HCT116 (cell line): Measurements from ENCODE around the gene TSPAN2. TPM values are rescaled to one million over a fixed set of nuclear protein-coding genes. Genes with fewer than 3 reads are reported as not detected.

ENCODE experiments used
- ATAC-seq: fragments of 200-7000 bp; cut with Tn5 transposase; 2 replicates; pipeline ENCODE4 v1.9.1; 2020; ENCODE audit warnings: mild to moderate bottlenecking, moderate library complexity
- BruUV-seq: library from RNA; stranded (reverse); fragments of 400-500 nt; replicated peaks from 2 replicates; lab custom pipeline; 2021; lab: Mats Ljungman, UMichigan
- CTCF ChIA-PET: fragments of 300-600 bp; sonication (Branson Sonifier 250); formaldehyde crosslinking; loops from one replicate; lab custom pipeline; 2021; ENCODE audit warnings: antibody characterized with exemption; lab: Charles Lee
- POLR2A ChIA-PET: fragments of 300-600, 350-600 bp; sonication (Branson Sonifier 250); formaldehyde crosslinking; loops from one replicate; lab custom pipeline; 2021; ENCODE audit warnings: antibody characterized with exemption; lab: Charles Lee
- RAD21 ChIA-PET, 2 experiments: fragments of 300-600 bp; sonication (Branson Sonifier 250); formaldehyde crosslinking; loops; one replicate each; lab custom pipeline; 2023; ENCODE audit warnings: low total read pairs in 2 of 2; ENCODE audit not compliant: uncharacterized antibody in 2 of 2, unreplicated experiment in 2 of 2, low non-redundant PET in 1 of 2; lab: Charles Lee
- DNase-seq: peaks from one replicate; pipeline ENCODE4 v3.0.0-alpha.2; 2010; ENCODE audit warnings: low read depth, low spot score
- H2AFZ ChIP-seq: fragments of 200-600 bp; shearing (Covaris generic), sonication (generic); 2 replicates; pipeline ENCODE4 v1.6.1; 2017; ENCODE audit warnings: low read depth, mixed run types, mixed read lengths, antibody characterized with exemption, low read length; ENCODE audit not compliant: poor library complexity, severe bottlenecking
- H3K27ac ChIP-seq: 2 replicates; pipeline ENCODE4 v1.5.1; 2012; ENCODE audit warnings: low read depth, low read length
- H3K27me3 ChIP-seq: fragments of 200-600 bp; sonication (generic); 2 replicates; pipeline ENCODE4 v1.6.1; 2016; ENCODE audit warnings: mixed run types, low read length, mixed read lengths; ENCODE audit not compliant: insufficient read depth
- H3K36me3 ChIP-seq, 2 experiments: fragments of 200-500 bp in 1 of 2; fragments of 200-600 bp in 1 of 2; sonication (Bioruptor generic) in 1 of 2; sonication (generic) in 1 of 2; 2 replicates each; pipeline versions ENCODE4 v1.5.1 to v1.6.1; 2014 to 2016; ENCODE audit warnings: low read length in 2 of 2, inconsistent platforms in 1 of 2, mixed read lengths in 1 of 2, mixed run types in 1 of 2; ENCODE audit not compliant: insufficient read depth in 2 of 2, control insufficient read depth in 1 of 2
- H3K4me1 ChIP-seq, 2 experiments: fragments of 200-600 bp in 1 of 2; sonication (generic) in 1 of 2; 2 replicates each; pipeline versions ENCODE4 v1.5.1 to v1.6.1; 2012 to 2017; ENCODE audit warnings: low read length in 2 of 2, inconsistent platforms in 1 of 2, mild to moderate bottlenecking in 1 of 2, mixed read lengths in 1 of 2, mixed run types in 1 of 2, moderate library complexity in 1 of 2; ENCODE audit not compliant: insufficient read depth in 2 of 2, control insufficient read depth in 1 of 2
- H3K4me2 ChIP-seq: fragments of 200-600 bp; sonication (generic); 2 replicates; pipeline ENCODE4 v1.6.1; 2017; ENCODE audit warnings: mixed run types, low read length, mixed read lengths
- H3K4me3 ChIP-seq, 2 experiments: fragments of 200-600 bp in 1 of 2; sonication (generic) in 1 of 2; replicated peaks in 1 of 2; 2 replicates each; pipeline ENCODE4 v1.5.1; 2011 to 2016; ENCODE audit warnings: low read length in 2 of 2, control low read depth in 1 of 2, low read depth in 1 of 2, mild to moderate bottlenecking in 1 of 2, mixed read lengths in 1 of 2, mixed run types in 1 of 2
- H3K79me2 ChIP-seq: fragments of 200-600 bp; sonication (generic); 2 replicates; pipeline ENCODE4 v1.6.1; 2017; ENCODE audit warnings: mild to moderate bottlenecking, mixed run types, low read length, moderate library complexity, mixed read lengths; ENCODE audit not compliant: insufficient read depth
- H3K9ac ChIP-seq: fragments of 200-600 bp; sonication (generic); 2 replicates; pipeline ENCODE4 v1.6.1; 2016; ENCODE audit warnings: low read length, mixed read lengths
- H3K9me2 ChIP-seq: fragments of 200-600 bp; sonication (generic), shearing (Covaris generic); 2 replicates; pipeline ENCODE4 v1.6.1; 2017; ENCODE audit warnings: mixed run types, mild to moderate bottlenecking, moderate library complexity; ENCODE audit not compliant: insufficient read depth
- H3K9me3 ChIP-seq, 2 experiments: fragments of 200-500 bp in 1 of 2; fragments of 200-600 bp in 1 of 2; sonication (Bioruptor generic) in 1 of 2; sonication (generic) in 1 of 2; 2 replicates each; pipeline ENCODE4 v1.6.1; 2014 to 2017; ENCODE audit warnings: low read length in 2 of 2, mixed read lengths in 2 of 2, inconsistent platforms in 1 of 2, low read depth in 1 of 2, mild to moderate bottlenecking in 1 of 2, mixed run types in 1 of 2, moderate library complexity in 1 of 2; ENCODE audit not compliant: control insufficient read depth in 1 of 2, insufficient read depth in 1 of 2
- H4K20me1 ChIP-seq: fragments of 200-600 bp; sonication (generic), shearing (Covaris generic); 2 replicates; pipeline ENCODE4 v1.6.1; 2017; ENCODE audit warnings: mixed run types, mild to moderate bottlenecking, moderate library complexity; ENCODE audit not compliant: insufficient read depth
- CBX3 ChIP-seq: IDR thresholded peaks from 2 replicates; pipeline ENCODE4 v1.6.1; 2012; ENCODE audit warnings: low read depth
- ELF1 ChIP-seq: IDR thresholded peaks from 2 replicates; pipeline ENCODE4 v1.6.1; 2012; ENCODE audit warnings: low read depth, borderline replicate concordance
- EZH2 ChIP-seq: fragments of 200-600 bp; sonication (generic); IDR thresholded peaks from 2 replicates; pipeline ENCODE4 v1.6.1; 2017; ENCODE audit warnings: antibody characterized with exemption, mixed run types
- EZH2phosphoT487 ChIP-seq: fragments of 200-600 bp; IDR thresholded peaks from 2 replicates; pipeline ENCODE4 v1.6.1; 2018; ENCODE audit warnings: antibody characterized with exemption, borderline replicate concordance
- FOSL1 ChIP-seq: IDR thresholded peaks from 2 replicates; pipeline ENCODE4 v1.6.1; 2012; ENCODE audit warnings: low read depth
- JUND ChIP-seq: IDR thresholded peaks from 2 replicates; pipeline ENCODE4 v1.6.1; 2012
- POLR2A ChIP-seq: IDR thresholded peaks from 2 replicates; pipeline ENCODE4 v1.7.0; 2011; ENCODE audit warnings: borderline replicate concordance; ENCODE audit not compliant: insufficient read depth, insufficient read length; ENCODE audit errors: extremely low read depth
- POLR2AphosphoS5 ChIP-seq: IDR thresholded peaks from 2 replicates; pipeline ENCODE4 v1.6.1; 2011; ENCODE audit warnings: mild to moderate bottlenecking, low read depth, low read length, moderate library complexity
- SIN3A ChIP-seq: IDR thresholded peaks from 2 replicates; pipeline ENCODE4 v1.6.1; 2012; ENCODE audit warnings: low read depth
- ZFX ChIP-seq: fragments of 450-650 bp; IDR thresholded peaks from 2 replicates; pipeline ENCODE4 v1.6.1; 2017
- intact Hi-C: fragments of 100-400 bp; cut with micrococcal nuclease; formaldehyde crosslinking; loops from 2 replicates; pipeline ENCODE4 v1.10.0; 2022
- total RNA-seq: library from RNA; stranded (reverse); gene quantifications from one replicate; pipeline ENCODE4 v1.2.1, GENCODE V29; 2021; ENCODE audit not compliant: unreplicated experiment
- TF ChIP-seq, protein P1 (sequence below): IDR thresholded peaks from 2 replicates; pipeline ENCODE4 v1.6.1; 2012
- TF ChIP-seq, protein P2 (sequence below): IDR thresholded peaks from 2 replicates; pipeline ENCODE4 v1.6.1; 2012; ENCODE audit warnings: low read depth

Gene TSPAN2
- total RNA-seq, 1 experiment from 2014 or later = 0.98 TPM

DNA sequence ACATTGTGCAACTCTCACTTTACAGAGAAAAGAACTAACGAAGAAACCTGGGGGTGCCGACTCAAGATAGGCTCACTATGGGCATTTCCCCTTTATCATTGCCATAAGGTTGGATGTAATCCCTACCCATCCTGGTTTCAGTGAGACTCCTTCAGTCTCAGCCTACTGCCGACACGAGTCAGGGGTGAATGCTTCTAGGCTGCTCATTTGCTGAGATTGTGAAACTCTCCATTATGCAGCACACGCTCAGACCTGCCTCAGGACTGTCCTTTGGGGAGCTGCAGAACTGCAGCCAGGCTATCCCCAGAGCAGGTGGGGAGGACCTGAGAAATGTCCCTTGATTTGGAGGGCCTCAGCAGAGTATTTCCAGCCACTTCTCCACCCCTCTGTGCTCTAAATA lies 37.5 kb downstream of the TSPAN2 start:
- Histone ChIP-seq H3K36me3 (no peaks in the 10 kb centered on the region), H3K4me1 (no peaks in the 10 kb centered on the region), H3K4me2 (no peak overlapping the region), H2AFZ (peak overlapping the region; percentile 24), H3K9ac (no peak overlapping the region), H3K4me3 (no peak overlapping the region), H3K27ac (no peak overlapping the region), H3K9me3 (no peaks in the 10 kb centered on the region), H3K79me2 (no peaks in the 10 kb centered on the region), H3K9me2 (no peaks in the 10 kb centered on the region), H4K20me1 (no peaks in the 10 kb centered on the region), H3K27me3 (no peaks in the 10 kb centered on the region)
- BruUV-seq = no TSS peak
- ATAC-seq (peak; percentile 31), DNase-seq (no peak)
- RAD21 ChIA-PET = interaction anchor here in 1 of 2 experiments (2.2 kb wide), 1 partner anchor 10 kb away, joined by 6 read pairs; no protein-coding TSS in a partner anchor
- TF ChIP-seq EZH2phosphoT487 (no peak), SIN3A (no peak), FOSL1 (no peak), EZH2 (no peak), ZFX (no peak), JUND (no peak)
- TF ChIP-seq, protein P1, sequence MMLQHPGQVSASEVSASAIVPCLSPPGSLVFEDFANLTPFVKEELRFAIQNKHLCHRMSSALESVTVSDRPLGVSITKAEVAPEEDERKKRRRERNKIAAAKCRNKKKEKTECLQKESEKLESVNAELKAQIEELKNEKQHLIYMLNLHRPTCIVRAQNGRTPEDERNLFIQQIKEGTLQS = no peak
- POLR2A ChIA-PET = no interaction called here
- CTCF ChIA-PET = interaction anchor here (1.0 to 2.8 kb wide), 5 partner anchors 11 to 1075 kb away, joined by 3 to 35 read pairs (median 9); no protein-coding TSS in a partner anchor
- intact Hi-C loops = no loop called here

- H3K9me2 ChIP-seq = no peaks in the 10 kb centered on the region
- ATAC-seq (no peak), DNase-seq (no peak)
- BruUV-seq = no TSS peak
- TF ChIP-seq POLR2A (no peak), CBX3 (no peak), SIN3A (no peak), POLR2AphosphoS5 (no peak), ELF1 (no peak)
- TF ChIP-seq, protein P2, sequence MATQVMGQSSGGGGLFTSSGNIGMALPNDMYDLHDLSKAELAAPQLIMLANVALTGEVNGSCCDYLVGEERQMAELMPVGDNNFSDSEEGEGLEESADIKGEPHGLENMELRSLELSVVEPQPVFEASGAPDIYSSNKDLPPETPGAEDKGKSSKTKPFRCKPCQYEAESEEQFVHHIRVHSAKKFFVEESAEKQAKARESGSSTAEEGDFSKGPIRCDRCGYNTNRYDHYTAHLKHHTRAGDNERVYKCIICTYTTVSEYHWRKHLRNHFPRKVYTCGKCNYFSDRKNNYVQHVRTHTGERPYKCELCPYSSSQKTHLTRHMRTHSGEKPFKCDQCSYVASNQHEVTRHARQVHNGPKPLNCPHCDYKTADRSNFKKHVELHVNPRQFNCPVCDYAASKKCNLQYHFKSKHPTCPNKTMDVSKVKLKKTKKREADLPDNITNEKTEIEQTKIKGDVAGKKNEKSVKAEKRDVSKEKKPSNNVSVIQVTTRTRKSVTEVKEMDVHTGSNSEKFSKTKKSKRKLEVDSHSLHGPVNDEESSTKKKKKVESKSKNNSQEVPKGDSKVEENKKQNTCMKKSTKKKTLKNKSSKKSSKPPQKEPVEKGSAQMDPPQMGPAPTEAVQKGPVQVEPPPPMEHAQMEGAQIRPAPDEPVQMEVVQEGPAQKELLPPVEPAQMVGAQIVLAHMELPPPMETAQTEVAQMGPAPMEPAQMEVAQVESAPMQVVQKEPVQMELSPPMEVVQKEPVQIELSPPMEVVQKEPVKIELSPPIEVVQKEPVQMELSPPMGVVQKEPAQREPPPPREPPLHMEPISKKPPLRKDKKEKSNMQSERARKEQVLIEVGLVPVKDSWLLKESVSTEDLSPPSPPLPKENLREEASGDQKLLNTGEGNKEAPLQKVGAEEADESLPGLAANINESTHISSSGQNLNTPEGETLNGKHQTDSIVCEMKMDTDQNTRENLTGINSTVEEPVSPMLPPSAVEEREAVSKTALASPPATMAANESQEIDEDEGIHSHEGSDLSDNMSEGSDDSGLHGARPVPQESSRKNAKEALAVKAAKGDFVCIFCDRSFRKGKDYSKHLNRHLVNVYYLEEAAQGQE = no peak
- no peaks in the 10 kb centered on the region for H4K20me1 ChIP-seq
- no peak overlapping the region for H3K4me2 ChIP-seq
- no peak overlapping the region for H3K9ac ChIP-seq
- intact Hi-C loops = loop anchor here (10.0 kb wide), 1 partner anchor 292 kb away; the partner anchor contains the start of gene CSDE1
- no peak overlapping the region for H2AFZ ChIP-seq
- ChIA-PET POLR2A (no interaction called here), RAD21 (no interaction called here), CTCF (no interaction called here)
- H3K9me3 ChIP-seq = 0 out of 4 replicates have a peak, but pooled peaks cover 0 to 3% of the 10 kb centered on the region in 2 experiments
- H3K27ac ChIP-seq = no peak overlapping the region
- H3K79me2 ChIP-seq = no peaks in the 10 kb centered on the region
- H3K4me1 ChIP-seq = no peaks in the 10 kb centered on the region
- H3K27me3 ChIP-seq = no peaks in the 10 kb centered on the region
- H3K36me3 ChIP-seq = no peaks in the 10 kb centered on the region
- H3K4me3 ChIP-seq = no peak overlapping the region
Measured at GRCh38 chr1:115046751-115047150, 42.6 kb downstream of the TSPAN2 start.
